GM19455 (cell line): ENCODE results near the gene CCDC142.

ENCODE experiments used
- ATAC-seq: cut with Tn5 transposase; IDR thresholded peaks from one replicate; pipeline ENCODE4 v1.9.1; 2021; ENCODE audit not compliant: unreplicated experiment

CCDC142 gene

DNA sequence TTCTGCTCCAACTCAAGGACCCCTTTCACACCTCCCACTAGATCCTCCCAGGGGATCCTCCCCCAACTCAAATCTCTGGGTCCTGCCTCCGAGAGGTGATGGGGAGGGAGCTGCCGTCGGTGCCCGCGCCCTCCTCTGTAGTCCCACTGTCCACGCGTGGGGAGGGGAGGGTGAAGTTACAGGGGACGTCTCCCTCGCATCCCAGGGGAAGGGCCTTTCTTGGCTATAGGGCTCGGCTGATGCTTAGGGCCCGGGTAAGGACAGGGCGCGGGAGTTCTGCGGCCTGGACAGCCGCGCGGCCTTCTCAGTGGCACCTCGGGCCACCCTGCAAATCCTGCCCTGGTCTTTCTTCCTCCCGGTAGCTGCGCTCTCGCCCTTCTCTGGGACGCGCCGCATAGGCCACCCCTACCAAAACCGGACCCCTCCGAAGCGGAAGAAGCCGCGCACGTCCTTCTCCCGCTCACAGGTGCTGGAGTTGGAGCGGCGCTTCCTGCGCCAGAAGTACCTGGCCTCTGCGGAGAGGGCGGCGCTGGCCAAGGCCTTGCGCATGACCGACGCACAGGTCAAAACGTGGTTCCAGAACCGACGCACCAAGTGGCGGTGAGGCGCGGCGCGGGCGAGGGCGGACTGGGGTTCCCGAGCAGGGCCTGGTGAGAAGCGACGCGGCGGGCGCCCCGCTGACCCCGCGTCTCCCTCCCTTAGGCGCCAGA, 32.6 kb upstream of the CCDC142 start:
- peak; percentile 25 for ATAC-seq

DNA sequence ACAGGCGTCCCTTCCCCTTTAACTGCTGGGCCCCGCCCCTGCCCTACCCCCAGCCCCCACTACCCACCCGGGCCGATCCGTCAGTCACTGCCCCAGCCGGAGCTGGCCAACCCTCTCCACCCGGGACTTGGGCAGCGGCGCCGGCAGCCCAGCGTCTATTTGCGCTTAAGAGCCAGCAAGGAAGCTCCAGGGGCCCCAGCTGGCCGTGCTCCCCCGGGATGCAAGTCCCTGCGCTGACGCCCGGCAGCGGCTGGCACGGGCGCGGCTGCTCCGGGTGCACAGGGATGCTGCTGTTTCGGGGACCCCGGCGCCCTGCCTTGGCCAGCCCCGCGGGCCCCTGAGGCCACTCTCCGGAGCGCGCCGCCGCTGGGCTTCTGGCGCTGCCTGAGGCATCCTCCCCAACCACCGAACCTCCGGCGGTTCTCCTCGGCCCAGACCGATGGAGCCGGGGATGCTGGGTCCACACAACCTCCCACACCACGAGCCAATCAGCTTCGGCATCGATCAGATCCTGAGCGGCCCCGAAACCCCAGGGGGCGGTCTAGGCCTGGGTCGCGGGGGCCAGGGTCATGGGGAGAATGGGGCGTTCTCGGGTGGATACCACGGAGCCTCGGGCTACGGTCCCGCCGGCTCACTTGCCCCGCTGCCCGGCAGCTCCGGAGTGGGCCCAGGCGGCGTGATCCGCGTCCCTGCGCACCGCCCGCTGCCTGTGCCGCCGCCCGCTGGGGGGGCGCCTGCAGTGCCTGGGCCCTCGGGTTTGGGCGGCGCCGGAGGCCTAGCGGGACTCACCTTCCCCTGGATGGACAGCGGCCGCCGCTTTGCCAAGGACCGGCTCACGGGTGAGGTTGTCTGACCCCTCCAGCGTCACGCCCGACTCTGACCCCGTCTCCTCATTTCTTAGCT, 31.8 kb upstream of the CCDC142 start, which contains the start of gene TLX2:
TSS of gene TLX2 (plus strand) at position 83 of the 903 bp plus-strand sequence. CDS start at position 440, 357 bp downstream.
- ATAC-seq: no peak

DNA sequence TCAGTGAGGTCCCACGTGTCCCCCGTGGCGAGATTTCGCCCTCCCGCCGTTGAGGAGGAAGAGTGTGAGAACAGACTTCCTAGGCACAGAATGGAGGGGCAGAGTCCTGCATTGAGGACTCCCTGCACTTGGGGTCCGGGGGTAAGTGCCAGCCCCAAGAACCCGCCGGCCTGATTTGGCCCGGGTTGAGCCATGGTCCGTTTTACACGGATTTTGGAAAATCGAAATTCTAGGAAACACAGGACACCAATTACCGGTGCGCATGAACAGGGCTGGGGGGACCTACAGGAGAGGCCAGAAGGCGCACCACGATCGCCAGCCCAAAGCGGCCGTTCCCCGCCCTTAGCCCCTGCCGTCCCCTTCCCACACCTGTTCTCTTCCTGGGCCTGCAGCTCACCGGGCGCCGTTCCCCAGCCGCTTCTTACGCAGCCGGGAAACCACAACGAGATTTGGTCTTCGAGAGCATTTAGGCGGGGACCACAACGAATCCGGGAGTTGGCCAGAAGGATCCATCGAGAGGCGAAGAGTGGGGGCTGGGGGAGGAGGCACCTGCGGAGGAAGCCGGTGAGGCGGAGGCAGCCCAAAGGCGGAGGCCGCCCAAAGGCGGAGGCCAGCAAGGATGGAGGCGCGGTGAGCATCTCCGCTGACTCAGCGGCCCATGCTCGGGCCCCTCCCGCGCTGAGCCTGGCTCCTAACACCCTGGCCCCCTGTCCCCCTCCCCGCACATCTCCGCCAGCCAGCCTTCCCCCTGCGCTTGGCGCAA, 31.0 kb upstream of the CCDC142 start:
- ATAC-seq: no peak

DNA sequence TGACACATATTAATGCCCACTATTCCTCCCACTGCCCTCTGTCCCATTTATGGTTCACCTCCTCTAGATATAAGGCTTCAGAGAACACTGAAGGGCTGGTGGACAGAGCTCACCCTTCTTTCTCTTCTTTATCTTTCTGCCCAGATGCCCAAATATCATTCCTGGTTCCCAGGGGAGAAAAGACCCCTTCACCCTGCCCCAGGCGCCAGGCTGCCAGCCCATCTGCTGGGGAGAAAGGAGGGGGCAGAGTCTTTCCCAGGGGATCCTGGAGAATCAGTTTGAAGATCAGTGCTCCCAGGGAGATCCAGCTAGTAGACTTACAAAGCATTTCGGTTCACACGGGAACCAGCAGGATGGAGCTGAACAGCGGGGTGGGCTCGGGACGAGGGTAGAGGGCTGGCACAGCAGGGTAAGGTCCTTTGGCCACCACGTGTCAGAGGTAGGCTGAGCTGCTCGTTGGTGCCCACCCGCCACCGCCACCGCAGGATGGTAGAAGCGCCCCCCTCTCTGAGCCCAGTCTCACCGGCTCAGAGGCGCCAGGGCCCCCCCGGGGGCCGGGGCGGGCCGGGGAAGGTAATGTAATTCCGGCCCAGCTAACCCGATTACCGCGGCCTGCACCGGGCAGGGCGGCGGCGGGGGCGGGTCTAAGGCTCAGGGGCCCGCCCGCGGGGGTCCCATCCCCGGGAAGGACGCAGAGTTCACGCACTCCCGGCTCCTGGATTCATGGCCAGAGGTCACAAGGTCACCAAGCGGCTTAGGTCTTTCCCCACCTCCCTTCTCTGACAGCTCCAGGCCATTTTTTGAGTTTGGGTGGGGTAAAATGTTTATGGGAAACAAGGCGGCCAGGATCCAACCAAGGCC, 30.2 kb upstream of the CCDC142 start:
- ATAC-seq: no peak

DNA sequence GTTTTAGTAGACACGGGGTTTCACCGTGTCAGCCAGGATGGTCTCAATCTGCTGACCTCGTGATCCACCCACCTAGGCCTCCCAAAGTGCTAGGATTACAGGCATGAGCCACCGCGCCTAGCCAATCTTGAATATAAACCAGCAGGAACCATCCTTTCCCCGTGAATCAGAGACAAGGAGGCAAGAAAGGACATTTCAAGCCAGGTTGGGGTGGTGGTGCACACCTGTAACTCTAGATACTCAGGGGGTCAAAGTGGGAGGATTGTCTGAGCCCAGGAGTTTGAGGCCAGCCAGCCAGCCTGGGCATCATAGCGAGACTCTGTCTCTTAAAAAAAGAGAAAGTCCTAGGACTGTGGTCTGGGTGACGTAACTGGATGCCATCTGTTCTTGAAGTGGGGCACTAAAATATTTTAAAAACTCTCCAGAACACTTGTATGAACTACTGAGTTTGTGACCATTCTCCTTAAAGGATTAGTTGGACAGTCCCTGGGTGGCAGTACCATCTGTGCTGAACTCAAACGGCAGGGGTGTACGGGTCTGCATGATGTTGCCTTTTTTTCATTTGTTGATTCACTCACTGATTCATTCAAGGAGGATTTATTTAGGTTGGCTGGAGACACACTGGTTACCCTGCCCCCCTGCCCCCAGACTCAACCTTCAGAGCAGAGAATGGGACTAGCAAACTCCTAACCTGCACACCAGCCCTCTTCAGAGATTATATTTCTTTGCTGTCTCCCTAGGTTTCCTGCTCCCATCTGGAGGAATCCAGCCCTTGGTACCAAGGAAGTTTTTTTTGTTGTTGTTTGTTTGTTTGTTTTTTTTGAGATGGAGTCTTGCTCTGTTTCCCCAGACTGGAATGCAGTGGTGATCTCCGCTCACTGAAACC, 28.5 kb upstream of the CCDC142 start:
- ATAC-seq: no peak

DNA sequence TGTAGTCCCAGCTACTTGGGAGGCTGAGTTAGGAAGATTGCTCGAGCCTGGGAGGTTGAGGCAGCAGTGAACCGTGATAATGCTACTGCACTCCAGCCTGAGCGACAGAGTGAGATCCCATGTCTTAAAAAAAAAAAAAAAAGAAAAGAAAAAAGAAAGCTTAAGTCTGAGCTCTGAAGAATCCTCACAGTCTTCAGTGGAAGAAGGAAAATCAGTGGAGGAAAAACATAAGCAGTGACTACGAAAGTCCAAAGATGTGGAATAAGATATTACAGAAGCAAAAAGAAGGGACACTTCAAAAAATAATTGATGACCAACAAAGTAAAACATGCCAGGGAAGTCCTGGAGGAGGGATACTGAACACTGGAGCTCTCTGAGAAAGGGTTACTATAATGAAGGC, 27.5 kb upstream of the CCDC142 start:
- ATAC-seq: no peak

DNA sequence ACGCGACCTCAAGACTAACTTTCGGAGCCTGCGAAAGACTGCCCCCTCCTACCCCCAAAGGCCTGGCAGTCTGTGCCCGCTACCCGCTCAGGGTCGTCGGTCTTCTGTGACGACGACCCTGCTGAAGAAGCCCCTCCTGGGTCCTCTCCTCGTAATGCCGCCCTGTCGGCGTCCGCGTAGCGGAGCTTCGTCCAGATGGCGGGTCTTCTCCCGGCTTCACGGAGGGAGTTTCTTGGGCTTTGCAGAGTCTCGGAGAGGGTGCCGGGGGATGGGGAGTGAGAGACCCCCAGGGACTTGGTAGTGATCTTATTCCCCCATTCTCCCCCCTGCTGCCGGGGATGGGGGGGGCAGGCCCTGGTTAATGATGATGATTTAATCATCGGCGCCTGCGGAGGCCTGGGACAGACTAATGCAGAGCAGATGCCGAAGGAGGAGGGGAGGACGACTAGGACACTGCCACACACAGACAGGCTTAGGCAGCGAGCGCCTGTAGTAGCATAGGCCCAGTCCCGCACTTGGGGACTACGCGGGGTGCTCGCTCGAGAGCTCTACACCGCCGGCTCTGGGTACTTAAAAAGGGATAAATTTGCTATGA, 25.2 kb upstream of the CCDC142 start:
- peak; percentile 11 for ATAC-seq

DNA sequence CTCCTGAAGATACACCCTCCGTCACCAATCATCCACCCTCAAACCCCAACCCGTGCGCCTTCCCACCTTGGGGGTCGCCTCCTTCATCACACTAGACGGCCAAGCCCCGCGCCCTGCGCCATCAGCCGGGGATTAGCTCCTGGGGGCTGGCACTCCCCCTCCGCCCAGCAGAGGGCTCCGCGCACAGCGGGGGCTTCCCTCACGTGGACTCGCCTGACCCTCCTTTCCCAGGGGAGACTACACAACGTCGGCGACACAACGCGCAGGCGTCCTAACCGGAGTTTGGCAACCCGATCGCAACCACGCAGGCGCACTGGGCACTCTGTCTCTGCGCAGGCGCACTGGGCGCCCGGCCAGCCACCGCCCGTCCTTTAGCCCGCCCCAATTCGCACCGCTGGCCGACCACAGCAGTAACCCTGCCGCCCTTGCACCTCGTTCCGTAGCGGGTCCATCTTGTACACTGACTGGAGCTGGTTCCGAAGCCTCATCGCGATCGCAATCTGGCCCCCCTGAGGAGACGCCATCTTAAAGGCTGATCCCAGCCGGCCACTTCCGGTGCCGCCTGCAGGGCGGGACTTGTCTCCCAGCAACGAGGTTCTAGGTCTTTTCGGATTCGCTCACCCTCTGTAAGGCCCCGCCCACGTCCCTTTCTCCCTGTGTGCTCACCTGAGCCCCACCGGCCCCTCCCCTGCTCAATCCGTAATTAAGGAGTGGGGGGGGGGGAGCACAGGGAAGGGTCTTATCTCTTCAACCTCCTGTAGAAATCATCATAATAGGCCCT, 24.5 kb upstream of the CCDC142 start, which contains the start of gene PCGF1:
TSS of gene PCGF1 (minus strand) at position 551 of the 781 bp plus-strand sequence. CDS start at position 524, 27 bp downstream.
- ATAC-seq: peak; percentile 90

DNA sequence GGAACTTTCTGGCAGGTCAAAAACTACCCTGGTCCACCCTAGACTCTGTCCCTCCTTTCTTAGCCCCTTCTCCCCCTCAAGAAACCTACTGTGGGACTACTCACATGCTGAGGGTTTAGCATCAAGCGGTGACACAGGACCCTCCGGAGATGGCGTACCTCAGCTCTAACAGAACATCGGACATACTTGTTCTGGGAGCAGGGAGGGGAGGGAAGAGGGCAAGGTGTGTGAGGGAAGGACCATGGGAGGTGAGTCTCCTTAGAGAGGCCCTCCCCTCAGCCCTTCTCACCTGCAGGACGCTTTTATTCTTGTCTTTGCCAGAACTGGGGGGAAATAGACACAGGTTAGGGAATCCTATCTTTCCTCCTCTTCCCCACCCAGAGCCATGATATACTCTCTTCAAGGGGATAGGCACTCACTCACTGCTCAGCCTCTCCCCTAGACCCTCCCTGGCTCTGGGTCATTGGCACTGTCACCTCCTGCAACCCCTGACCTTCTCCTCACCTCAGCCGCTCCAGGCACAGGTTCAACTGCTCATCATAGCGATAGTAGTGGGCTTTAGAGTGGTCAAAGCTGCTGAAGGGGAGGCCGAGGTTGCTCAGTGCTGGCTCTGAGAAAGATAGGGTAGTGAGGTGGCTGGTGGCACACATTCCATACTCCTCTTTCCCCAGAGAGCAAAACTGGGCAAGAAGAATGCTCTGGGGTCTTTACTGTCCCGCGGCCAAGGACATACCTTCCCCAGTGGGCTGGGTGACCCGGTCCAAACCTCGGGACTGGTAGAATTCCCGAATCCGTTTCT, 22.8 kb upstream of the CCDC142 start:
- no peak for ATAC-seq

DNA sequence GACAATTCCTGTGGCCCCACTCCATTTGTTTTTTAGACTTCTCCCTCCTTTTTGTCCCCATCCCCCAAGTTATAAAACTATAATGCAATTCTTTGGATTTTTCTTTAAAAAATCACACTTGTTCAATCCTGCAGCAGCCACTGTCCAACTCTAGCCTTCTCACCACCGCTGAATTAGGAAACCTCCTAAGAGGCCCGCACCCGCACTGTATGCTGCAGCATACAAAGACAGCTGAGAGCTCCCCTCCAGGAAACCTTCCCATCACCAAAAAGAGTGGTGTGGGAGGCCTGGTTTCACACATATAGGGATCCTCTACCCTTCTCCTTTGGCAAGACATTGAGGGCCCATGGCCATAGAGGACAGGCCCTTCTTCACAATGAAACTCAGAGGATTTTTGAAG, 21.8 kb upstream of the CCDC142 start:
- ATAC-seq: no peak

DNA sequence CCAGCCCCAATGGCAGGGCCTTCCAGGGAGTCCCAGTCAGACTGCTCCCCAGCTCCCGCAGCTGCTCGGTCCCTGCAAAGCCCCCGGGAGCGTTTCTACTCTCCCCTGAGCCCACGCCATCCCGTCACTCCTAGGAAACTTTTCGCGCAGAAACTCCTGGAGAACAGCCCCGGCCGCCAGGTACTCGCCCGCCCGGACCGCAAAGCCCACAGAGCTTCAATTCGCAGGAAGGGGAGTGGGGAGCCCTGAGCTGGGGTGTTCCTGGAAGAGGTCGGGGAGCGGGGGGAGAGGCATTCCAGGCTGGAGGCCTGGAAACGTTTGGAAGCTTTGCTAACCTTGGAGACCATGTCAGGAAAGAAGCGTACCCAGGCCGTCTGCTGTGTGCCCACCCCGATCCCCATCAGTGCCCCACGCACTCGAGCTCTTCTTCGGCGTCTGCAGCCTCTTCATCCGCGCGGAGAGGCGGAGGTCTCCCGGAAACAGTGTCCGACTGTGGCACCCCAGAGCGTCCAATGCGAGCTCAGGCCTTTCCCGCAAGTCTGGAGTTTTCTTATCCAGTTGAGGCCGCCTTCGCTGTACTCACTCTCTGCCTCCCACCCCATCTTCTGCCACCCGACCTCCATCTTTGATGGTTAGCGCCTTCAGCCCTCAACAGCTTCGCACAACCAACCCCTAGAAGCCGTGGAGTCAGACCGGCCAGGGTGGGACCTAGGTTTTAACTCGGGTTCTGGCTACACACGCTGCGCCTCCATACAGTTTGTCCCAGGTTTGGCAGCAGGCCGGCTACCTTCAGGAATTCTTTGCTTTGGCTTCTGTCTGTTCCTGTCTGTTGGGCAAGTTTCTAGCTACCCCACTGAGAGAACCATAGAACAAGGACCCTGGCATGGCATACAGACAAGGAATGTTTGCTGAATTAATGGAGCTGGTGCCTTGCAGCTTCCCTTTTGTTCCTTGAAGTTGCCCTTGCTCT, 21.0 kb upstream of the CCDC142 start:
- no peak for ATAC-seq

DNA sequence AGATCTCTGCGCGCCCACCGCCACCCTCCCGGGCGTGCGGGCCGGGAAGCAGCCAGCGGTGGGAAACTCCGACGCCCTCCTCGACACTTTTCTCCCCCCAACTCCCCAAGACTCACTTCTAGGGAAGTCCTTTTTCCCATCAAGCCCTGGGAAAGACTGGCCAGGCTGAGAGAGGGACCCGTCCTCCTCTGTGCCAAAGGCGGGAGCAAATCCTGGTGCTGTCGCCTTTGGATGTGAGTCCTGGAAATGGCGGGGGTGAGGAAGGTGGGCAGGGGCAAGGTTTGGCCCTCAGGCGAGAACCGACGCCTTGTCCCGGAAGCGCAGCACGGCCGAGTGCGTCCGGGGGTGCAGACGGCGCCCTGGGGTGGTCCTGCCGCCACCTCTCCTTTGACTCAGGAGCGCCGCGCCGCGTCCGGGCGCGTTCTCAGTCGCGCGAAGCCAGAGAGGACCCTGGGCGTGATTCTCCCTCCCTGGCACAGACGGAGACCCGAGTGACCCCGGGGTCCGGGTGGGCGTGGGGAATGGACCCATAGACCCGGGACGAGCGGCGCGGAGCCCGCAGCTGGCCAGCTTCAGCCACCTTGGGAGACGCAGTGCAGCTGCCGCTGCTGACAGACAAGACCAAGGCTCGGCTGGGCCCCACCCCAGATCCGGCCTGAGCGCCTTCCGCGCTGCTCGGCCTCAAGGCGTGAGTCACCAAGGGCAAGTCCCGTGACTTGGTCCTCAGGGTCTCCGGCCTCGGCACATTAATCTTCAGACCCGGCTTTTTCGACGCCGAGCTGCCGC, 20.1 kb upstream of the CCDC142 start:
- peak; percentile 44 for ATAC-seq

DNA sequence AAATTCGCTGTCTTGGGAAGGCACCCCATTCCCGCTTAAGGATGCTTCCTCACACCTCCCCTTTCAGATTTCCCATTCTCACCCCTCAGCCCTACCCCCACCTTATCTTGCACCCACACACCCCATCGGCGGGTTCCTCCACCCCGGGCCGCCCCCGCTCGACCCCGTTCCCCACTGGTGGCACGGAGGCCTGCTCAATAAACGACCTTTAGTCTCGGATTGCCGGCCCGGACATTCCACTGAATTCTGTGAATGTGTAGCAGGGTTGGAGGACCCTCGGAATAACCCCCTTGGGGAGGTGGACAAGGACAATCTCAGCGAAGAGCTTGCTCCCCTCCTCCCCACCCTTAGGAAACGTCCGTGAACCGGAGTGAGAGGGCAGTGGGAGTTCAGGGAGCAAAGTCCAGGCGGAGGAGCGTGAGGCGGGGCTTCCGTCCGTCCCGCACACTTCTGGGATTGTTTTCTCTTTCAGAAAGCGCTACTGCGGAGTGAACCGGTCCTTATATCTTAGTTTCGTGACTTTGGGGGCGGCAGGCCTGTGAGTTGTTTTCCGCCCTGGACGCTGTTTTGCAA, 19.4 kb upstream of the CCDC142 start:
- ATAC-seq: no peak

DNA sequence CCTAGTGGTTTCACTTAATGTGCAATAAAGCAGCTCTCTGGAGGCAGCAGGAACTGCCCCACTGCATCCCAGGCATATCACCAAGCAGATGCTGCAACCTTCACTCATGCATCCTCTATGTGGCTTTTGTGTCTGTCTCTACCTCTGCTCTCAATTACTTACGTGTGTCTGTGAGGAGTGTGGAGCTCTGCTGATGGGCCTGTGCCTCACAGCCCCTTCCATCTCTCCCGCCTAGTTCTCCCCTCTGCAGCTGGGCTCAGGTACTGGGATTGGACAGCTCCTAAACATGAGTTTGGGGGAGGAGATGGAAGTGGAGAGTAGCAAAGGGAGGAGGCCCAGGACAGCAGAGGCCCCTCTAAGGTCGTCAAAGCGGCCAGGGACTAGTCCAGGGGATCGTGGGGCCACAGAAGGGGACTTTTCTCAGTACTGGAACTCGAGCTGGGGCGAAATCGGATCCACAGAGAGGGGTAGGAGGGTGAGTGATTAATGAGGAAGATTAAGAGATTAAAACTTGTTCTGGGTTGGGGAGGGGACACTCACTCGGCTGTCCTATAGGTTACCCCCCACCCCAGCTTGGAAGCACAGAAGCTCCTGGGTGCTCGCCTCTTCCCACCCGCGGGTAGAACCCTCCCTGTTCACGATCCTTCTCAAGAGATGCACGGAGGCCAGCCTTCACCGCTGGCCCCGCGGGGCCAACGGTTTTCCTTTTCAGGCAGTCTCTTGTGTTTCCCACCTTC, 18.7 kb upstream of the CCDC142 start:
- ATAC-seq: no peak
